SK-N-MC (cell line): ENCODE data around the gene PLEKHG5.

Experiments
- DNase-seq: peaks from one replicate; pipeline ENCODE4 v3.0.0-alpha.2; 2011; ENCODE audit warnings: low read depth, low spot score
- H3K27ac ChIP-seq: fragments of 200-600 bp; sonication (generic); 2 replicates; pipeline ENCODE4 v1.5.1; 2016; ENCODE audit warnings: mixed run types
- H3K36me3 ChIP-seq: fragments of 200-600 bp; sonication (generic); 2 replicates; pipeline ENCODE4 v1.6.1; 2017; ENCODE audit warnings: antibody characterized with exemption, low read length, mixed read lengths; ENCODE audit not compliant: insufficient read depth
- H3K4me3 ChIP-seq: fragments of 200-600 bp; sonication (generic); 2 replicates; pipeline ENCODE4 v1.5.1; 2016
- H3K9ac ChIP-seq: fragments of 200-600 bp; sonication (generic); 2 replicates; pipeline ENCODE4 v1.8.0; 2017; ENCODE audit warnings: mixed run types, mixed read lengths; ENCODE audit not compliant: insufficient read length
- H3K9me3 ChIP-seq: fragments of 200-600 bp; sonication (generic); 2 replicates; pipeline ENCODE4 v1.6.1; 2017; ENCODE audit warnings: low read depth, mild to moderate bottlenecking, antibody characterized with exemption, low read length, moderate library complexity, mixed read lengths
- EZH2 ChIP-seq: fragments of 200-600 bp; sonication (generic); IDR thresholded peaks from one replicate; pipeline ENCODE4 v1.6.1; 2017; ENCODE audit warnings: antibody characterized with exemption
- FOXP2 ChIP-seq: optimal IDR thresholded peaks from 2 replicates; pipeline ENCODE3; 2011; ENCODE audit warnings: mild to moderate bottlenecking, moderate library complexity; ENCODE audit not compliant: insufficient read depth; ENCODE audit errors: extremely low read length, control extremely low read depth
- POLR2AphosphoS5 ChIP-seq: IDR thresholded peaks from 2 replicates; pipeline ENCODE4 v1.6.1; 2012; ENCODE audit warnings: mild to moderate bottlenecking, low read depth, low read length, borderline replicate concordance

PLEKHG5 gene

DNA sequence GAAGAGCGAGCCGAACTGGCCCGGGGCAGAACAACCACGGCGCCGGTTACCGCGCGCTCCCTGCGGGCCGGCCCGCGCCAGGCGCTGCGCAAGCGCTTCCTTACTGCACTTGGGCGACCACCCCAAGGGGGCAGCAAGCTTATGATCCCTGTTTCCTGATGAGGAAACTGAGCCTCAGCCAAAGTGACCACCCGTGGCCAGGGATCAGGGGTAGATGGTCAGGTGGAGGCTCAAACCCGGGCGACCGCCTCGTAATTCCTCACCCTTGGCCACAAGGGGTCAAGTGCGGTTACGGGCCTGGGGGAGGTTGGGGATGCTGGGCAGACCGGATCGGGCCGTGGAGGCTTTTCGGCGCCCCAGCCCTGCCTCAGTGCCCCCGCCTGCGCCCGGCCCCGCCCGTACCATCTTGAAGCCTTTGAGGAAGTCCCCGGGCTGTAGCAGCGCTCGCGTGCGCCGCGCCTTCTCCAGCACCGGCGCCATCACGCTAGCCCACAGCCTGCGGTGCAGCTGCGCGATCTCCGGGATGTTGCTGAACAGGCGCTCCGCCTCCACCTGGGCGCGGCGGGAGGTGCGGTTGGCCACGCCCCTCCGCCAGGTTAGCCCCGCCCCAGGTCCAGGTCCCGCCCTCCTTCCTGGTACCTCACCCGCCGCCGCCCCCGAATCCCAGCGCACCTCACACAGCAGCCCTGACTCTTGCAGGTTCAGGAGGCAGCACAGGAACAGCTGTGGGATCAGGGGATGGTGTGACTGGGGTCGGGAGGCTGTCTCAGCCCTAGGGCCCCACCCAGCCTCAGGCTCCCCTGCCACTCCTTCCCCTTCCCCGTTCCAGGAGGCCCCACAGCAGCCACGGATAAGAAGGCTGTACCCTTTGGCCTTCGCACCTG lies 20.1 kb downstream of the PLEKHG5 start:
- TF ChIP-seq EZH2 (no peak), POLR2AphosphoS5 (no peak), FOXP2 (no peak)
- H3K27ac ChIP-seq = no peak overlapping the region
- no peaks in the 10 kb centered on the region for H3K9me3 ChIP-seq
- H3K36me3 ChIP-seq = no peaks in the 10 kb centered on the region; the same call in 1 of the 2 replicates
- H3K4me3 ChIP-seq = no peak overlapping the region
- no peak for DNase-seq
- no peak overlapping the region for H3K9ac ChIP-seq

DNA sequence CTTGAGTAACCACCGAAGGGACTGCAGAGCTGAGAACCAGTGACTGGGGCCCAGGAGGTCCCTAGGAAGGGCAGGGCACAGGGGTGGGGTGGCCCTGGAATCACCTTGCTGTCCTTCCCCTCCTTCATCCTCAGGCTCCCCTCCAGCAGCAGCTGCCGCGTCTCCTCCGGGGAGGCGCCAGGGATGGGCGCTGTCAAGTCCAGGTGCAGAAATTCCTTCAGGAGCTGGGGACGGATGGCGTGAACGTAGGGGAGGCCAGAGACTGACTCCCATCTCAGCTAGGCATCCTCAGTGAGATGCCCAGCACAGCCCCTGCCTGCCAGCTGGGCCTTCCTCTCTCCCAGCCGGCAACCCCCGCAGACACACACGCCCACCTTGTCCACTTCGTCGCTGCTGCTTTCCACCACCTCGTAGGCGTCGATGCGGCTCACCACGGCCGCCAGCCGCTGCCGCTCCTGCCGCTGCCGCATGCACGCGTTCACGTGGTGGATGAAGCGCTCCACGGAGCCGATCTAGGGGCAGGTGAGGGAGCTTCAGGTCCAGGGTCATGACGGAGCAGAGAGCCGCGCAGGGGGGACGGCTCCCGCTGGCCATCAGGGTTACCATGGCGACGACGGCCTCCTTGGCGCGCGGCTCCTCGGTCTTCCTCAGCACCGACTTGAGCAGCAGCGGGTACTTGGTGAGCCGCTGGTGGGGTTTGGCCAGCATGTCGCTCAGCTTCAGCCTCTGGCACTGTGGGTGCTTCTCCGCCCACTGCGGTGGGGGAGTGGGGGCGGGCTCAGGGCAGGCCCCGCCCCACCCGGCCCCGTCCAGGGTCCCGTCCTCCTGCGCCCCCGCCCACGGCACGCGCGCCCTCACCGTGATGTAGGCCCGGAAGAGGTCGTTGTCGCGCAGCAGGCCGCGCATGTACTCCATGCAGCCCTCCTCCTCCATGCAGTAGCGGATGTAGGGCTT lies 21.1 kb downstream of the PLEKHG5 start:
- Histone ChIP-seq H3K27ac (no peak overlapping the region), H3K9me3 (no peaks in the 10 kb centered on the region), H3K36me3 (no peaks in the 10 kb centered on the region; the same call in 1 of the 2 replicates), H3K4me3 (no peak overlapping the region), H3K9ac (no peak overlapping the region)
- TF ChIP-seq EZH2 (no peak), FOXP2 (no peak), POLR2AphosphoS5 (no peak)
- DNase-seq = no peak

DNA sequence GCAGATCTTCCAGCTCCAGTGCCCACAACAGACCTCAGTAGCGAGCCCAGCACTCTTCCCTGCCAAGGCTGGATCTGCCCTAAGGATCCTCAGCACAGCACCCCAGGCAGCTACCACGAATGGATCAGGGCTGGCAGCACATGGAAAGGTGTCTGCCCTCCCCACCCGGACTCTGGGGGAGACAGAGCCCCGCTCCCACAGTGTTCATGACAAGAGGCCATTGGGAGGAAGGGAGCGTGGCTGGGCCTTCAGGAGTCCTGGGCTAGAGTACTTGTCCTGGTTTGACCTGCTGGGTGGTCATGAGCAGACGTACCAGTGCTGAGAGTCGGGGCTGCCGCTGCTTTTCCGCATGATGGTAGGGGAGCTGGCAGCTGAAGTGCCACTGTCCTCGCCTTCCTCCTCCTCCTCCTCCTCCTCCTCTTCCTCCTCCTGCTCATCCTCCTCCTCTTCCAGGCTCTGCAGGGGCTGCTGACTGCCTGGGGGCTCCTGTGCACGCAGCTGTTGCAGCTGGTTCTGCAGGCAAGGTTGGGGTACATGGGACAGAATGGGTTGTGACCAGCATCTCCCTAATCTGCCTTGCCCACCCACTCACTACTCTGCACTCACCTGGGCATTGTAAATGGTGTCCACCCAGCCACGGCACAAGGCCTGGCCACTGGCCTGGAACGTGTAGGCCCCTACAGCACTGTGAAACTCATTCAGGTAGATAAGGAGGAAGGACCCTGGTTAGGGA lies 22.6 kb downstream of the PLEKHG5 start:
- H3K36me3 ChIP-seq = no peaks in the 10 kb centered on the region; the same call in 1 of the 2 replicates
- H3K9me3 ChIP-seq = no peaks in the 10 kb centered on the region
- TF ChIP-seq POLR2AphosphoS5 (no peak), FOXP2 (no peak), EZH2 (no peak)

DNA sequence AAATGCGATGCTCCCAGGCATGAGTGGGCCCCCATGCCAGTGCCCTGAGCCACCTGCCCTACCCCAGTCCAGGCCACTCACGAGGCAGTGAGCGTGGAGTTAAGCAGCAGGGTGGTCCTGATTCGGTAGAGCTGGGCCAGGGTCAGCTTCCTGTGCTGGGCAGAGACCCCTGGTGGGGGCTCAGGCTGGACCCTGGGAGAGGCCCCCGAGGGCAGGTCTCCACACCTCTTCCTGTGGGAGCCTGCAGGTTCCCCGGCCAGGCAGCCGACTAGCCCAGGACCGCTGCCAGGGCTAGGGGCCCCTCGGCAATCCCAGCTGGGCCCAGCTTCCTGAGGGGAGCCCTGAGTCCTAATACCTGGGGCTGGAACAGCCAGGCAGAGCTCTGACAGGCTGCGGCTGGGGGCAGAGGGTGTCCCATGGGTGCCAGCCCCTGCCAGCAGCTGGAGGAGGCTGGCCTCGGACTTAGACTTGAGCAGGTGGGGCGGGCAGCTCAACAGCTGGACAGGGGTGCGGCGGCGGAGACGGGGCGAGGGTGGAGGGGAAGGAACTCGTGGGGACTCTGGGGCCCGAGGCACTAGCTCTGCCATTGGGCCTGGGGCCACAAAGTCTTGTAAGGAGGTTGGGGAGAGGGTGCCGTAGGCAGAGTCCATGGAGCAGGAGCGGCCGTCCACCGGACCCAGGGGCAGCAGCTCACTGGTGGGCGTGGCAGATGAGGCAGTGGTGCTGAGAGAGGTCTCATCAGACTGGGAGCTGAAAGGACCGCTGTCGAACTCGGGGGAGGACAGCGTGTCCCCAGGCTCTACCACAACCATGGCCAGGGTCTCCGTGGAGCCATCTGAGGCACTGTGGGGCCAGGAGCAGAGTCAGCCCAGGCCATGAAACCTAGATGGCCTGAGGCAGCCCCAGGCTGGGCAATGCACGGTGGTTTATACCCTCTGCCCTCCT lies 23.5 kb downstream of the PLEKHG5 start:
- Histone ChIP-seq H3K4me3 (no peak overlapping the region), H3K9ac (no peak overlapping the region), H3K27ac (no peak overlapping the region), H3K36me3 (no peaks in the 10 kb centered on the region; the same call in 1 of the 2 replicates), H3K9me3 (no peaks in the 10 kb centered on the region)
- TF ChIP-seq FOXP2 (no peak), POLR2AphosphoS5 (no peak), EZH2 (no peak)
- no peak for DNase-seq

More for the DNA sequence above, 22.6 kb downstream of the PLEKHG5 start:
- Histone ChIP-seq H3K27ac (no peak overlapping the region), H3K9ac (no peak overlapping the region), H3K4me3 (no peak overlapping the region)
- no peak for DNase-seq

DNA sequence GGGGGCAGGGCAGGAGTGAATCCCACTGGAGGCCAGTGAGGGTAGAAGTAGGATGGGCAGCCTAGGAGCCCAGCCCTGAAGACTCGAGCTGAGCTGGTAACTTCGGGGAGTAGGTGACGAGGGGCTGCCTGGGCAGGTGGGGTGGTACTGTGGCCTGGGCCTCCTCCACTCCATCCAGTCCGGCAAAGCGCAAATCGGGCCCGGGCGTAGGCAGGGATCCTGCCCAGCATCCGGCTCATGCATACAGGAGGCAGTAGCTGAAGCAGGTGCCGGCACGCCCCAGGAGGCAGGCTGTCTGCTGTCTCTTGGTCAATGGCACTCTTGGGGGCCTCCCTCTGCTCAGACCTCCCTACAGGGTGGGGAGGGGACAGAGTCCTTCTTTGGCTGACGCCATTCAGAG lies 24.2 kb downstream of the PLEKHG5 start:
- no peaks in the 10 kb centered on the region; the same call in 1 of the 2 replicates for H3K36me3 ChIP-seq
- H3K27ac ChIP-seq = no peak overlapping the region
- no peak overlapping the region for H3K4me3 ChIP-seq
- DNase-seq = no peak
- TF ChIP-seq POLR2AphosphoS5 (no peak), EZH2 (no peak), FOXP2 (no peak)
- H3K9me3 ChIP-seq = no peaks in the 10 kb centered on the region
- H3K9ac ChIP-seq = no peak overlapping the region

DNA sequence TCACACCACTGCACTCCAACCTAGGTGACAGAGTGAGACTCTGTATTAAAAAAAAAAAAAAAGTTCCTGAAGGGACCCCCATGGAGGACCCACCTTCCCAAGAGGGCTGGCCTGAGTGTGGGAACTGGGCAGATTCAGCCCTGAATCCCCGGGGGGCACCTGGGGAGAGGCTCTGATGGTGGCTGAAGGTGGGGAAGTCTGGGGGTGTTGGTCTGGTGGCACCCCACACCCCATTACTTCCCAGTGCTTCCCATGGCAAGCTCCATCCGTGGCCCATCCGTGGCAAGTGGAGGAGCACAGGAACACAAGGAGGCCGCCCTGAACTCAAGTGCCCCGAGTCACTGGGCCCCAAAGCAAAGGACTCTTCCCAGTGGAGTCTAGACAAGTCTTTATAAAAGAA lies 24.7 kb downstream of the PLEKHG5 start:
- no peak for TF ChIP-seq FOXP2
- TF ChIP-seq EZH2 = no peak
- TF ChIP-seq POLR2AphosphoS5 = no peak
- Histone ChIP-seq H3K9ac (no peak overlapping the region), H3K36me3 (no peaks in the 10 kb centered on the region; the same call in 1 of the 2 replicates)

DNA sequence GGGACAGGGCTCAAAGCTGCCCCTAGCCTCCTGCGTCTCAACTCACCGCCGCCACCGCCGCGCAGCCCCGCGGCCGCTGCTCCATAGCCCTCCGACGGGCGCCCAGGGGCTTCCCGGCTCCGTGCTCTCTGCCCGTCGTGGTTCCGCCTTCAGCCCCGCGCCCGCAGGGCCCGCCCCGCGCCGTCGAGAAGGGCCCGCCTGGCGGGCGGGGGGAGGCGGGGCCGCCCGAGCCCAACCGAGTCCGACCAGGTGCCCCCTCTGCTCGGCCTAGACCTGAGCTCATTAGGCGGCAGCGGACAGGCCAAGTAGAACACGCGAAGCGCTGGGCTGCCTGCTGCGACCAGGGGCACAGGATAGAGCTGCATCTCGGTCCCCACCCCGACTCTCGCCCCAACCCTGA lies 25.4 kb downstream of the PLEKHG5 start, which contains the start of gene TNFRSF25:
Gene TNFRSF25, minus strand, starts transcription at position 151 of the 400 bp plus-strand sequence. Its CDS starts 66 bp downstream, at position 85.
- peak within 1 kb of the TSS; percentile 17 for H3K9ac ChIP-seq
- no peaks in the 10 kb centered on the region; the same call in 1 of the 2 replicates for H3K36me3 ChIP-seq
- TF ChIP-seq POLR2AphosphoS5 = no peak
- TF ChIP-seq FOXP2 = no peak
- no peak for TF ChIP-seq EZH2
- no peaks in the 10 kb centered on the region for H3K9me3 ChIP-seq
- H3K4me3 ChIP-seq = peak within 1 kb of the TSS; percentile 59
- H3K27ac ChIP-seq = no peak within 1 kb of the TSS
- DNase-seq = no peak

More for the DNA sequence above, 24.7 kb downstream of the PLEKHG5 start:
- no peak for DNase-seq
- H3K4me3 ChIP-seq = no peak overlapping the region
- no peaks in the 10 kb centered on the region for H3K9me3 ChIP-seq
- H3K27ac ChIP-seq = no peak overlapping the region
